K562 (cell line): ENCODE results near the gene CMTM4. TPM values are rescaled to one million over a fixed set of nuclear protein-coding genes. Genes with fewer than 3 reads are reported as not detected.

Source experiments
- ATAC-seq: fragments of 200-7000 bp; cut with Tn5 transposase; 3 replicates; pipeline ENCODE4 v1.9.1; 2020; ENCODE audit warnings: moderate library complexity
- BruUV-seq: library from RNA; stranded (reverse); fragments of 400-500 nt; replicated peaks from 2 replicates; lab custom pipeline; 2021; lab: Mats Ljungman, UMichigan
- CTCF ChIA-PET: fragments of 300-600 bp; formaldehyde crosslinking; extraction: SDS; loops from one replicate; lab custom pipeline; 2021; ENCODE audit warnings: low intra/inter-chr PET ratio; lab: Yijun Ruan, JAX
- POLR2A ChIA-PET: fragments of 300-600, 350-650 bp; sonication (Branson Sonifier 250); formaldehyde crosslinking; extraction: SDS; loops from one replicate; lab custom pipeline; 2021; ENCODE audit warnings: antibody characterized with exemption, inconsistent platforms; lab: Yijun Ruan, JAX
- DNase-seq, 4 experiments: peaks; one replicate each; pipeline versions ENCODE4 v3.0.0 to v3.0.0-alpha.2; 2011 to 2018; ENCODE audit warnings: low spot score in 3 of 4, mixed read lengths in 3 of 4; ENCODE audit errors: extremely low read depth in 1 of 4
- FAIRE-seq: peaks from 2 replicates; lab custom pipeline; 2011; peaks lifted over from hg19 to GRCh38; lab: Jason Lieb, UNC
- H2AFZ ChIP-seq: 2 replicates; pipeline ENCODE4 v1.6.0; 2011; ENCODE audit warnings: low read depth, low read length, control low read depth, inconsistent platforms
- H3K27ac ChIP-seq: fragments of 200-600 bp; 3 replicates; pipeline ENCODE4 v1.8.0; 2011; ENCODE audit warnings: low read depth, mild to moderate bottlenecking, control low read depth, inconsistent platforms, low read length, moderate library complexity, mixed read lengths; ENCODE audit errors: extremely low read depth
- H3K27me3 ChIP-seq, 2 experiments: fragments of 300-600 bp in 1 of 2; 2 replicates in 1 of 2; 3 replicates in 1 of 2; pipeline versions ENCODE4 v1.6.0 to v1.8.0; 2011; ENCODE audit warnings: inconsistent platforms in 2 of 2, low read length in 2 of 2, mild to moderate bottlenecking in 1 of 2, mixed read lengths in 1 of 2, moderate library complexity in 1 of 2; ENCODE audit not compliant: control insufficient read depth in 2 of 2, insufficient read depth in 2 of 2
- H3K36me3 ChIP-seq: fragments of 300-600 bp; 3 replicates; pipeline ENCODE4 v1.8.0; 2011; ENCODE audit warnings: mild to moderate bottlenecking, low read length, inconsistent platforms; ENCODE audit not compliant: control insufficient read depth, insufficient read depth
- H3K4me1 ChIP-seq, 2 experiments: fragments of 200-600 bp in 1 of 2; replicated peaks in 1 of 2; 2 replicates in 1 of 2; 3 replicates in 1 of 2; pipeline versions ENCODE4 v1.5.1 to v1.8.0; 2011; ENCODE audit warnings: inconsistent platforms in 2 of 2, low read length in 2 of 2, mild to moderate bottlenecking in 1 of 2, mixed read lengths in 1 of 2, moderate library complexity in 1 of 2; ENCODE audit not compliant: control insufficient read depth in 2 of 2, insufficient read depth in 2 of 2
- H3K4me2 ChIP-seq: 2 replicates; pipeline ENCODE4 v1.6.1; 2011; ENCODE audit warnings: low read length, control low read depth, inconsistent platforms, mixed read lengths; ENCODE audit not compliant: insufficient read depth
- H3K4me3 ChIP-seq: fragments of 200-600 bp; sonication (generic), shearing (Covaris generic); 2 replicates; pipeline ENCODE4 v1.5.1; 2016; ENCODE audit warnings: control low read depth, inconsistent platforms
- H3K79me2 ChIP-seq: fragments of 200-600 bp; 3 replicates; pipeline ENCODE4 v1.8.0; 2011; ENCODE audit warnings: low read length, inconsistent platforms; ENCODE audit not compliant: control insufficient read depth, insufficient read depth
- H3K9ac ChIP-seq, 2 experiments: 2 replicates each; pipeline versions ENCODE4 v1.6.0 to v1.6.1; 2011; ENCODE audit warnings: low read depth in 2 of 2, low read length in 2 of 2, control low read depth in 1 of 2, inconsistent platforms in 1 of 2, mild to moderate bottlenecking in 1 of 2, mixed read lengths in 1 of 2; ENCODE audit not compliant: insufficient read depth in 1 of 2
- H3K9me1 ChIP-seq: one replicate; pipeline ENCODE4 v1.6.0; 2011; ENCODE audit warnings: inconsistent platforms, mild to moderate bottlenecking, low read length, moderate library complexity; ENCODE audit not compliant: control insufficient read depth, insufficient read depth
- H3K9me3 ChIP-seq: replicated peaks from 2 replicates; pipeline ENCODE4 v1.5.1; 2011; ENCODE audit warnings: low read depth, low read length, inconsistent platforms; ENCODE audit not compliant: control insufficient read depth, insufficient read depth
- H4K20me1 ChIP-seq: replicated peaks from 2 replicates; pipeline ENCODE4 v1.6.1; 2011; ENCODE audit warnings: low read length, inconsistent platforms, mixed read lengths; ENCODE audit not compliant: control insufficient read depth, insufficient read depth
- ATF1 ChIP-seq, 2 experiments: fragments of 450-650 bp in 1 of 2; IDR thresholded peaks; 2 replicates each; pipeline ENCODE4 v1.6.1; 2016; ENCODE audit warnings: missing compliant biosample characterization in 1 of 2, missing genetic modification characterization in 1 of 2
- FOS ChIP-seq: IDR thresholded peaks from 3 replicates; pipeline ENCODE4 v1.6.1; 2011; ENCODE audit not compliant: insufficient read length; ENCODE audit errors: extremely low read depth
- KLF13 ChIP-seq: fragments of 450-650 bp; IDR thresholded peaks from 2 replicates; pipeline ENCODE4 v1.6.1; 2016; ENCODE audit warnings: missing genetic modification characterization, low read depth, mild to moderate bottlenecking, missing compliant biosample characterization, moderate library complexity, borderline replicate concordance
- MAFF ChIP-seq: IDR thresholded peaks from 2 replicates; pipeline ENCODE4 v1.6.1; 2012; ENCODE audit warnings: low read length, improper control_type of control experiment
- MCM5 ChIP-seq: fragments of 450-650 bp; IDR thresholded peaks from 2 replicates; pipeline ENCODE4 v1.6.1; 2016; ENCODE audit warnings: low read depth
- MTA1 ChIP-seq: fragments of 450-650 bp; IDR thresholded peaks from 2 replicates; pipeline ENCODE4 v1.6.1; 2017; ENCODE audit warnings: borderline replicate concordance
- SAFB ChIP-seq: fragments of 200-400 bp; formaldehyde crosslinking; IDR thresholded peaks from 2 replicates; pipeline ENCODE4 v1.6.1; 2017; ENCODE audit warnings: low read depth, low read length, borderline replicate concordance
- WGBS: fragments of 100-300 bp; shearing (Covaris generic); methylation state at CpG from one replicate; pipeline ENCODE4 v1.1.6; 2016; ENCODE audit warnings: low coverage, mixed read lengths; ENCODE audit not compliant: insufficient coverage; ENCODE audit errors: missing lambda C conversion rate; 5-methylcytosine and 5-hydroxymethylcytosine counted together
- in situ Hi-C: fragments of 300-500 bp; cut with MboI; formaldehyde crosslinking; loops from 4 replicates; pipeline ENCODE4 v1.15.0; 2018; ENCODE audit warnings: inconsistent platforms, mixed read lengths
- intact Hi-C: fragments of 100-400 bp; cut with micrococcal nuclease; formaldehyde crosslinking; loops from 2 replicates; pipeline ENCODE4 v1.14.2; 2022
- polyA plus RNA-seq, 8 experiments: library from polyadenylated mRNA; depleted of rRNA in 4 of 8; stranded (reverse) in 5 of 8; unstranded in 3 of 8; fragments of >200 nt; fragmentation: Nextera tagmentation in 2 of 8; fragmentation: Illumina TruSeq in 1 of 8; extraction: Ambion mirVana in 2 of 8; extraction: Trizol in 1 of 8; gene quantifications; 2 replicates each; pipeline versions ENCODE4 v1.2.1 to v1.2.3, GENCODE V29; 2011 to 2014; ENCODE audit warnings: inconsistent platforms in 1 of 8, missing spikeins in 1 of 8
- total RNA-seq, 7 experiments: library from RNA; depleted of rRNA in 6 of 7; stranded (reverse); fragments of >200 nt in 6 of 7; fragmentation: Illumina TruSeq in 2 of 7; extraction: Trizol in 2 of 7; gene quantifications; 2 replicates each; pipeline versions ENCODE4 v1.2.1 to v1.2.3, GENCODE V29; 2011 to 2021; ENCODE audit warnings: low replicate concordance in 1 of 7
- TF ChIP-seq, protein P1 (sequence below): fragments of 200-800 bp; sonication (Bioruptor generic); IDR thresholded peaks from 2 replicates; pipeline ENCODE4 v1.6.1; 2016; ENCODE audit warnings: missing genetic modification characterization, missing compliant biosample characterization
- TF ChIP-seq, protein P2 (sequence below): sonication (generic); formaldehyde crosslinking; IDR thresholded peaks from 2 replicates; pipeline ENCODE4 v1.8.0; 2022; ENCODE audit warnings: mild to moderate bottlenecking, missing genetic modification reagents

The CMTM4 gene
- total and polyA plus RNA-seq, 9 of the 15 experiments (the other 6 are each of a cell fraction or from before 2014, with no cell fraction given): 2.0 to 21.3 (median 12.5) TPM

GRCh38 chr16:66604376-66605176, 92.0 kb downstream of the CMTM4 start, which contains the start of gene CMTM3:
Gene CMTM3, plus strand, starts transcription at chr16:66604704. Its CDS starts 102 bp downstream, at chr16:66604806.
- ChIA-PET CTCF (interaction anchor here (0.6 to 0.7 kb wide), 2 partner anchors 61 to 270 kb away, joined by 3 to 4 read pairs; no protein-coding TSS in a partner anchor), POLR2A (interaction anchor here (0.5 to 1.0 kb wide), 5 partner anchors 39 to 226 kb away, joined by 3 to 4 read pairs (median 3); no protein-coding TSS in a partner anchor)
- peak within 1 kb of the TSS; percentile 92 for H3K27ac ChIP-seq
- H3K4me3 ChIP-seq: peak within 1 kb of the TSS; percentile 91
- DNase-seq (peak; percentile 79 to 97 (median 94)), FAIRE-seq (no peak), ATAC-seq (peak; percentile 81)
- intact Hi-C loops (loop anchor here (5.0 kb wide), 2 partner anchors 88 to 197 kb away; no protein-coding TSS in a partner anchor), in situ Hi-C loops (loop anchor here (5.0 kb wide), 1 partner anchor 263 kb away; no protein-coding TSS in a partner anchor)
- peaks cover 23% of the 10 kb centered on the region; the same call in 2 of the 3 replicates for H3K36me3 ChIP-seq
- no peaks in the 10 kb centered on the region for H3K27me3 ChIP-seq
- H3K9ac ChIP-seq: peak within 1 kb of the TSS; percentile 80 to 95
- H3K4me1 ChIP-seq: peaks cover 25 to 61% of the 10 kb centered on the region in 2 experiments
- 4% methylated on average over 9 of the region's 96 CpGs for WGBS
- BruUV-seq: no TSS peak
- H2AFZ ChIP-seq: peak within 1 kb of the TSS; percentile 87
- H3K9me3 ChIP-seq: no peaks in the 10 kb centered on the region; the same call in 1 of the 2 replicates
- peak within 1 kb of the TSS; percentile 73 for H3K4me2 ChIP-seq
- peaks cover 17% of the 10 kb centered on the region for H3K79me2 ChIP-seq
- H4K20me1 ChIP-seq: peaks cover 4% of the 10 kb centered on the region; the same call in 1 of the 2 replicates
- no peaks in the 10 kb centered on the region for H3K9me1 ChIP-seq
- 0 out of 2 replicates have a peak, but pooled peaks have one; percentile 38 for TF ChIP-seq KLF13 (tag)
- TF ChIP-seq MCM5: no peak
- no peak for TF ChIP-seq MAFF
- no peak for TF ChIP-seq ATF1 (CRISPR knock-in tag; IDR thresholded peaks at IDR 0.05)
- no peak for TF ChIP-seq ATF1 (tag; IDR thresholded peaks at IDR 0.05)
- TF ChIP-seq, protein P1, sequence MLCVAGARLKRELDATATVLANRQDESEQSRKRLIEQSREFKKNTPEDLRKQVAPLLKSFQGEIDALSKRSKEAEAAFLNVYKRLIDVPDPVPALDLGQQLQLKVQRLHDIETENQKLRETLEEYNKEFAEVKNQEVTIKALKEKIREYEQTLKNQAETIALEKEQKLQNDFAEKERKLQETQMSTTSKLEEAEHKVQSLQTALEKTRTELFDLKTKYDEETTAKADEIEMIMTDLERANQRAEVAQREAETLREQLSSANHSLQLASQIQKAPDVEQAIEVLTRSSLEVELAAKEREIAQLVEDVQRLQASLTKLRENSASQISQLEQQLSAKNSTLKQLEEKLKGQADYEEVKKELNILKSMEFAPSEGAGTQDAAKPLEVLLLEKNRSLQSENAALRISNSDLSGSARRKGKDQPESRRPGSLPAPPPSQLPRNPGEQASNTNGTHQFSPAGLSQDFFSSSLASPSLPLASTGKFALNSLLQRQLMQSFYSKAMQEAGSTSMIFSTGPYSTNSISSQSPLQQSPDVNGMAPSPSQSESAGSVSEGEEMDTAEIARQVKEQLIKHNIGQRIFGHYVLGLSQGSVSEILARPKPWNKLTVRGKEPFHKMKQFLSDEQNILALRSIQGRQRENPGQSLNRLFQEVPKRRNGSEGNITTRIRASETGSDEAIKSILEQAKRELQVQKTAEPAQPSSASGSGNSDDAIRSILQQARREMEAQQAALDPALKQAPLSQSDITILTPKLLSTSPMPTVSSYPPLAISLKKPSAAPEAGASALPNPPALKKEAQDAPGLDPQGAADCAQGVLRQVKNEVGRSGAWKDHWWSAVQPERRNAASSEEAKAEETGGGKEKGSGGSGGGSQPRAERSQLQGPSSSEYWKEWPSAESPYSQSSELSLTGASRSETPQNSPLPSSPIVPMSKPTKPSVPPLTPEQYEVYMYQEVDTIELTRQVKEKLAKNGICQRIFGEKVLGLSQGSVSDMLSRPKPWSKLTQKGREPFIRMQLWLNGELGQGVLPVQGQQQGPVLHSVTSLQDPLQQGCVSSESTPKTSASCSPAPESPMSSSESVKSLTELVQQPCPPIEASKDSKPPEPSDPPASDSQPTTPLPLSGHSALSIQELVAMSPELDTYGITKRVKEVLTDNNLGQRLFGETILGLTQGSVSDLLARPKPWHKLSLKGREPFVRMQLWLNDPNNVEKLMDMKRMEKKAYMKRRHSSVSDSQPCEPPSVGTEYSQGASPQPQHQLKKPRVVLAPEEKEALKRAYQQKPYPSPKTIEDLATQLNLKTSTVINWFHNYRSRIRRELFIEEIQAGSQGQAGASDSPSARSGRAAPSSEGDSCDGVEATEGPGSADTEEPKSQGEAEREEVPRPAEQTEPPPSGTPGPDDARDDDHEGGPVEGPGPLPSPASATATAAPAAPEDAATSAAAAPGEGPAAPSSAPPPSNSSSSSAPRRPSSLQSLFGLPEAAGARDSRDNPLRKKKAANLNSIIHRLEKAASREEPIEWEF (CRISPR knock-in tag): no peak
- no peak for TF ChIP-seq FOS
- TF ChIP-seq, protein P2, sequence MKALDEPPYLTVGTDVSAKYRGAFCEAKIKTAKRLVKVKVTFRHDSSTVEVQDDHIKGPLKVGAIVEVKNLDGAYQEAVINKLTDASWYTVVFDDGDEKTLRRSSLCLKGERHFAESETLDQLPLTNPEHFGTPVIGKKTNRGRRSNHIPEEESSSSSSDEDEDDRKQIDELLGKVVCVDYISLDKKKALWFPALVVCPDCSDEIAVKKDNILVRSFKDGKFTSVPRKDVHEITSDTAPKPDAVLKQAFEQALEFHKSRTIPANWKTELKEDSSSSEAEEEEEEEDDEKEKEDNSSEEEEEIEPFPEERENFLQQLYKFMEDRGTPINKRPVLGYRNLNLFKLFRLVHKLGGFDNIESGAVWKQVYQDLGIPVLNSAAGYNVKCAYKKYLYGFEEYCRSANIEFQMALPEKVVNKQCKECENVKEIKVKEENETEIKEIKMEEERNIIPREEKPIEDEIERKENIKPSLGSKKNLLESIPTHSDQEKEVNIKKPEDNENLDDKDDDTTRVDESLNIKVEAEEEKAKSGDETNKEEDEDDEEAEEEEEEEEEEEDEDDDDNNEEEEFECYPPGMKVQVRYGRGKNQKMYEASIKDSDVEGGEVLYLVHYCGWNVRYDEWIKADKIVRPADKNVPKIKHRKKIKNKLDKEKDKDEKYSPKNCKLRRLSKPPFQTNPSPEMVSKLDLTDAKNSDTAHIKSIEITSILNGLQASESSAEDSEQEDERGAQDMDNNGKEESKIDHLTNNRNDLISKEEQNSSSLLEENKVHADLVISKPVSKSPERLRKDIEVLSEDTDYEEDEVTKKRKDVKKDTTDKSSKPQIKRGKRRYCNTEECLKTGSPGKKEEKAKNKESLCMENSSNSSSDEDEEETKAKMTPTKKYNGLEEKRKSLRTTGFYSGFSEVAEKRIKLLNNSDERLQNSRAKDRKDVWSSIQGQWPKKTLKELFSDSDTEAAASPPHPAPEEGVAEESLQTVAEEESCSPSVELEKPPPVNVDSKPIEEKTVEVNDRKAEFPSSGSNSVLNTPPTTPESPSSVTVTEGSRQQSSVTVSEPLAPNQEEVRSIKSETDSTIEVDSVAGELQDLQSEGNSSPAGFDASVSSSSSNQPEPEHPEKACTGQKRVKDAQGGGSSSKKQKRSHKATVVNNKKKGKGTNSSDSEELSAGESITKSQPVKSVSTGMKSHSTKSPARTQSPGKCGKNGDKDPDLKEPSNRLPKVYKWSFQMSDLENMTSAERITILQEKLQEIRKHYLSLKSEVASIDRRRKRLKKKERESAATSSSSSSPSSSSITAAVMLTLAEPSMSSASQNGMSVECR (CRISPR knock-in tag): 0 out of 2 replicates have a peak, but pooled peaks have one; percentile 17
- TF ChIP-seq MTA1: no peak
- TF ChIP-seq SAFB: no peak
